Endodermal cell (in vitro differentiated cells): ENCODE measurements around the gene CYP2W1. TPM values are rescaled to one million over a fixed set of nuclear protein-coding genes. Genes with fewer than 3 reads are reported as not detected.
A peak's percentile ranks its signal among the peaks of the same experiment; 100 is the strongest.

Experiments
- DNase-seq: peaks from one replicate; pipeline ENCODE4 v3.0.0-alpha.2; 2017
- H3K27ac ChIP-seq: 2 replicates; pipeline ENCODE4 v1.5.1; 2013; ENCODE audit warnings: mild to moderate bottlenecking, low read depth, low read length, moderate library complexity
- H3K27me3 ChIP-seq: 2 replicates; pipeline ENCODE4 v1.6.1; 2013; ENCODE audit warnings: mild to moderate bottlenecking, low read length, moderate library complexity; ENCODE audit not compliant: insufficient read depth, control insufficient read depth, poor library complexity, severe bottlenecking
- H3K36me3 ChIP-seq: 2 replicates; pipeline ENCODE4 v1.7.0; 2013; ENCODE audit warnings: mild to moderate bottlenecking, low read length, moderate library complexity; ENCODE audit not compliant: control insufficient read depth, insufficient read depth
- H3K4me1 ChIP-seq: one replicate; pipeline ENCODE4 v1.7.0; 2013; ENCODE audit warnings: low read length; ENCODE audit not compliant: control insufficient read depth, insufficient read depth
- H3K4me3 ChIP-seq: 2 replicates; pipeline ENCODE4 v1.5.1; 2013; ENCODE audit warnings: mild to moderate bottlenecking, low read length, moderate library complexity
- H3K9ac ChIP-seq: 2 replicates; pipeline ENCODE4 v1.6.1; 2013; ENCODE audit warnings: mild to moderate bottlenecking, low read length, moderate library complexity; ENCODE audit not compliant: poor library complexity, severe bottlenecking; ENCODE audit errors: extremely low read depth
- H3K9me3 ChIP-seq: 2 replicates; pipeline ENCODE4 v1.6.1; 2013; ENCODE audit warnings: mild to moderate bottlenecking, low read length, moderate library complexity; ENCODE audit not compliant: control insufficient read depth
- H3K27ac Mint-ChIP-seq: 2 replicates; pipeline ENCODE4 v1.8.0; 2020; ENCODE audit warnings: mixed read lengths
- H3K27me3 Mint-ChIP-seq: 2 replicates; pipeline ENCODE4 v1.8.0; 2021; ENCODE audit warnings: mild to moderate bottlenecking, mixed read lengths; ENCODE audit not compliant: insufficient read depth
- H3K36me3 Mint-ChIP-seq: 2 replicates; pipeline ENCODE4 v1.8.0; 2020; ENCODE audit warnings: low read depth, mixed read lengths
- H3K4me1 Mint-ChIP-seq: 2 replicates; pipeline ENCODE4 v1.8.0; 2020; ENCODE audit warnings: mixed read lengths
- H3K4me3 Mint-ChIP-seq: 2 replicates; pipeline ENCODE4 v1.8.0; 2020; ENCODE audit warnings: mild to moderate bottlenecking, moderate library complexity, mixed read lengths
- H3K9me3 Mint-ChIP-seq: 2 replicates; pipeline ENCODE4 v1.8.0; 2020; ENCODE audit warnings: mild to moderate bottlenecking, mixed read lengths
- CTCF ChIP-seq: fragments of 200-600 bp; sonication (generic); conservative IDR thresholded peaks from 2 replicates; pipeline ENCODE4 v1.5.0; 2021; ENCODE audit warnings: antibody characterized with exemption, mild to moderate bottlenecking
- WGBS, 2 experiments: methylation state at CpG; one replicate each; pipeline versions ENCODE4 v1.1.5 to v1.1.7; 2013; ENCODE audit warnings: missing lambda C conversion rate in 2 of 2, mixed read lengths in 1 of 2; ENCODE audit not compliant: insufficient coverage in 1 of 2, insufficient read length in 1 of 2; 5-methylcytosine and 5-hydroxymethylcytosine counted together
- total RNA-seq, 2 donors: library from RNA; stranded (reverse); fragmentation: NEBNext Ultra II Directional in 1 of 2; extraction: Animal tissue kit (Norgen Biotek cat#: 25700) in 1 of 2; gene quantifications; 2 replicates in 1 of 2; 3 replicates in 1 of 2; pipeline ENCODE4 v1.2.1, GENCODE V29; 2021

Gene CYP2W1
- total RNA-seq, 2 donors from 2014 or later, result not detected

GRCh38 chr7:977326-978048 lies 5.5 kb upstream of the CYP2W1 start:
- 85 to 87% methylated on average over 13 to 19 of the region's 19 CpGs for WGBS, 2 experiments
- peak overlapping the region; percentile 26 for H3K4me3 Mint-ChIP-seq
- H3K4me1 ChIP-seq, result peaks cover 4% of the 10 kb centered on the region
- DNase-seq, result no peak
- H3K27me3 Mint-ChIP-seq, result no peaks in the 10 kb centered on the region
- H3K36me3 Mint-ChIP-seq, result peaks cover 2% of the 10 kb centered on the region
- H3K4me1 Mint-ChIP-seq, result peaks cover 15% of the 10 kb centered on the region
- no peak overlapping the region for H3K4me3 ChIP-seq
- H3K27ac Mint-ChIP-seq, result peak overlapping the region; percentile 19
- H3K27ac ChIP-seq, result peak overlapping the region; percentile 93
- H3K9me3 Mint-ChIP-seq, result no peaks in the 10 kb centered on the region
- TF ChIP-seq CTCF, result no peak
- peaks cover 11% of the 10 kb centered on the region for H3K36me3 ChIP-seq
- no peaks in the 10 kb centered on the region for H3K27me3 ChIP-seq
- no peaks in the 10 kb centered on the region for H3K9me3 ChIP-seq
- no peak overlapping the region for H3K9ac ChIP-seq

- peaks cover 6% of the 10 kb centered on the region for H3K36me3 ChIP-seq
- no peak for TF ChIP-seq CTCF
- Mint-ChIP-seq H3K36me3 (no peaks in the 10 kb centered on the region), H3K9me3 (no peaks in the 10 kb centered on the region), H3K27ac (peak overlapping the region; percentile 19), H3K4me3 (no peak overlapping the region), H3K4me1 (peaks cover 15% of the 10 kb centered on the region), H3K27me3 (no peaks in the 10 kb centered on the region)
- peak overlapping the region; percentile 93 for H3K27ac ChIP-seq
- DNase-seq, result no peak
- H3K9ac ChIP-seq, result no peak overlapping the region
- H3K4me3 ChIP-seq, result no peak overlapping the region
- no peaks in the 10 kb centered on the region for H3K9me3 ChIP-seq
- H3K4me1 ChIP-seq, result peaks cover 4% of the 10 kb centered on the region
- WGBS, 2 experiments, result 89 to 96% methylated on average over 6 to 7 of the region's 7 CpGs
- H3K27me3 ChIP-seq, result no peaks in the 10 kb centered on the region
Observed at GRCh38 chr7:978049-978346, 5.0 kb upstream of the CYP2W1 start.

GRCh38 chr7:978416-979091 lies 4.4 kb upstream of the CYP2W1 start:
- no peak overlapping the region for H3K4me3 ChIP-seq
- no peaks in the 10 kb centered on the region for H3K27me3 ChIP-seq
- no peak overlapping the region for H3K4me3 Mint-ChIP-seq
- H3K27ac ChIP-seq, result no peak overlapping the region
- peaks cover 4% of the 10 kb centered on the region for H3K4me1 ChIP-seq
- H3K36me3 Mint-ChIP-seq, result no peaks in the 10 kb centered on the region
- H3K9me3 ChIP-seq, result no peaks in the 10 kb centered on the region
- H3K4me1 Mint-ChIP-seq, result peaks cover 15% of the 10 kb centered on the region
- no peak overlapping the region for H3K27ac Mint-ChIP-seq
- 93 to 94% methylated on average over 21 to 24 of the region's 24 CpGs for WGBS, 2 experiments
- H3K9me3 Mint-ChIP-seq, result no peaks in the 10 kb centered on the region
- H3K36me3 ChIP-seq, result peaks cover under 1% of the 10 kb centered on the region
- no peak overlapping the region for H3K9ac ChIP-seq
- DNase-seq, result no peak
- TF ChIP-seq CTCF, result no peak
- H3K27me3 Mint-ChIP-seq, result no peaks in the 10 kb centered on the region
